GM18498 (cell line): ENCODE results near the gene MALT1.
"Not testable (repeated sequence)": the region's sequence is repeated elsewhere in the genome, so short reads cannot be mapped to it uniquely, and the experiment has no call there.

ENCODE experiments used
- ATAC-seq: cut with Tn5 transposase; IDR thresholded peaks from one replicate; pipeline ENCODE4 v1.9.1; 2021; ENCODE audit warnings: mild to moderate bottlenecking, moderate library complexity; ENCODE audit not compliant: unreplicated experiment

Gene MALT1

DNA sequence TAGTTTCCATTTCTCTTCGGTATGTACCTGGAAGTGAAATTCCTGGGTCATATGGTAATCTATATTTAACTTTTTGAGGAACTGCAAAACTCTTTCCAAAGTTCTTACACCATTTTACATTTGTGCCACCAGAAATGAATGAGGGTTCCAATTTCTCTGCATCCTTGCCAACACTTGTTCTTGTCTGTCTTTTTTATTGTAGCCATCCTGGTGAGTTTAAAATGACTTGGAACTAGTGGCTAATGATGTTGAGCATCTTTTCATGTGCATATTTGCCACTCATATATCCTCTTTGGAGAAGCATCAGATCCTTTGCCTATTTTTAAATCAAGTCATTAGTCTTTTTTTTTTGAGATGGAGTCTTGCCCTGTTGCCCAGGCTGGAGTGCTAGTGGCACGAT is 59.4 kb downstream of the MALT1 start:
- no peak for ATAC-seq

DNA sequence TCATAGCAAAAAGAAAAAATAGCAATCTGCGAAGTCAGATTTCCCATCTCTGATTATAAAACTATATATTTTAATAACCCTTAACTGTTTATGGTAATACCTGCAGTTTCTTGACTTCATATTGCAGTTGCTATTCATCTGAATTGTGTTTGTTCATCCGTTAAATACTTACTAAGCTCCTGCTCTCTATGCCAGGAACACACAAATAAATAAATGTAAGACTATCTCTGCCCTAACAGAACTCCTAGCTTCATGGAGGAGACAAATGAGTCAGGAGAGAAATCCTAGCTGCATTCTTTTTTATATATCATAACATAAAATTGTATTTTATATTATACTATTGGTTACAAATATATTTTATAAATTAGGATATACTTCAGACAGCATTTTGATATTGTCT is 61.2 kb downstream of the MALT1 start:
- ATAC-seq, result no peak

DNA sequence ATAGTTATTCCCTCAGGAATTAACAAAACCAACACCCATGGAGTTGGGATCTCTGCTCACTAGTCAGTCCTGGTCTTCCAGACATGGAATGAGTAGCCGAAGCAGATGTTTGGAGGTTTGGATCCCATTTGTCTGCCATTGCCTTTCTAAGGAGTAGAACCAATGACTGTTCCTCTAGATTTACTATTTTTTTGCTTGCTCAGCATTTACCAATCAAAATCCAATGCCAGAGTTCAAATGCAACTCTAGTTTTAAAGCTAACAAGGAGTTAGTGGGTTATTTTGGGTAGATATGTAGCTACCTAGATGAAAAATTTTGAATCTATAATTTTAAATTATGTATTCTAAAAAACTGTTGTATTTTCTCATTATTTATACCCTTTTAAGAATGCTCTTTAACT is 62.6 kb downstream of the MALT1 start:
- no peak for ATAC-seq

DNA sequence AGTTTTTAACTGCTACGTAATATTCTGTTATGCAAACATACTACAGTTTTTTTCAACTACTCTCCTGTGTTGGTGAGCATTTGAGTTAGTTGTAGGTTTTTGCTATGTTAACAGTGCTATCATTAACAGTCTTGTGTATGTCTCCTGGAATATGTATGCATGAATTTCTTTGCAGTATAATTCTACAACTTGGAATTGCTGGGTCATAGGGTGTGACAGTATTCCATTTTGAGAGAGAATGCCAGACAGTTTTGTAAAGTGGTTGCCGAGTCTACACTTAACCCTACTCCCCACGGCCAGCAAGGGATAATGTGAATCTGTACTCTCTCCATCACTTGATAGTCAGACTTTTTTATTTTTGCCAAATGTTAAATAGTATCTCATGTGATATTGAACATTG is 67.1 kb downstream of the MALT1 start:
- no peak for ATAC-seq

DNA sequence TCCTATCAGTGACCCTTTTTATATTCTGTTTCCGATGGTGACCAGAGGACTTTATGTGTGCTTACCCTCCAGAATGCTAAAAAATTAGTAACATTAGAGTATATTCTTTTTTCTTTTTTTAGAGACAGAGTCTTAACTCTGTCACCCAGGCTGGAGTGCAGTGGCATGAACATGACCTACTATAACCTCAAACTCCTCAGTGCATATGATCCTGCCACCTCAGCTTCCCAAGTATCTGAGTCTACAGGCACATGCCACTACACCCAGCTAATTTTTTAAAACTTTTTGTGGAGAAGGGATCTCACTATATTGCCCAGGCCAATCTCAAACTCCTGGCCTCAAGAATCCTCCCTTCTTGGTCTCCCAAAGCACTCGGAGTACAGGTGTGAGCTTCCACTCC is 74.6 kb downstream of the MALT1 start:
- no peak for ATAC-seq

DNA sequence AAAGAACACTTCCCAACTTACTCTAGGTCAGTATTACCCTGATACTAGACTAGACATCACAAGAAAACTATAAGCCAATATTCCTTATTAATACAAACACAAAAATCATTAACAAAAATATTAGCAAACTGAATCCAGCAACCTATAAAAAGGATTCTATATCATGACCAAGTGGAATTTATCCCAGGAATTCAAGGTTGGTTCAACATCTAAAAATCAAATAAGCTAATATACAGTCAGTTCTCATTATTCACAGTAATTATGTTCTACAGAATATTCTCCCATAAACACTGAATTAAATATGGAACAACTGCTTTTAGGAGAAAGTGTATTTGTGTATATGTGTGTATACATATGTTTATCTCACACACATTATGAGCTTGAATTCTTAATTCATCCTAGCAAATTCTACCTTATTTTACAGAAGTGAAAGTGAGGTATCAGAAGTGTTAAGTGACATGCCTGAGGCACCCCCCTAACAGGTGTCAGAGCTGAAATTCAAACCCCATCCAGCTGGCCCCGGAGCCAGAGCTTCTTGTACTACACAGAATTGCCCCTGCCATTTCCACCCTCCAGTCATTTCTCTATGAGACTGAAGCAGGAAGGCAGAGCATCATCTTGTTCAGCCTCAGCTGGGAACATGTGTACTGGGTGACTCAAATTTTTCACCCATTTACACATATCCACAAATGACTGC is 77.8 kb downstream of the MALT1 start:
- ATAC-seq, result no peak

DNA sequence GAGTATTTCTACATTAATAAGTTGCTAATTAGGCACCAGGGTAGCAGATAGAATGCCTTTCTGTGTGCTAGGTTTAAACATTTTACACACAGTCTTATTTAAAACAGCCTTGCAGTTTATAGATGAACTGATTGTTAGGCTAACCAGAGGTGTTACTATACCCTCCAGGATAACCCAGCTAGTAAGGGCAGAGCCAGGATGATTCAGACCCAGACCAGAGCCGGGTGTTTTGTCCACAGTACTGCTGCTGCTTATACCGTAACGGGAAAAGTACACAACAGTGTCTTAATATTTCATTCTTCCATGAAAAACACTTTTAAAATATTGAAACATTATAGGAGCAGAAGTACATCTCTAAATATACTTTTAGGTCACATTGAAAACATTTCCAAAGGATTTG is 82.7 kb downstream of the MALT1 start:
- no peak for ATAC-seq

DNA sequence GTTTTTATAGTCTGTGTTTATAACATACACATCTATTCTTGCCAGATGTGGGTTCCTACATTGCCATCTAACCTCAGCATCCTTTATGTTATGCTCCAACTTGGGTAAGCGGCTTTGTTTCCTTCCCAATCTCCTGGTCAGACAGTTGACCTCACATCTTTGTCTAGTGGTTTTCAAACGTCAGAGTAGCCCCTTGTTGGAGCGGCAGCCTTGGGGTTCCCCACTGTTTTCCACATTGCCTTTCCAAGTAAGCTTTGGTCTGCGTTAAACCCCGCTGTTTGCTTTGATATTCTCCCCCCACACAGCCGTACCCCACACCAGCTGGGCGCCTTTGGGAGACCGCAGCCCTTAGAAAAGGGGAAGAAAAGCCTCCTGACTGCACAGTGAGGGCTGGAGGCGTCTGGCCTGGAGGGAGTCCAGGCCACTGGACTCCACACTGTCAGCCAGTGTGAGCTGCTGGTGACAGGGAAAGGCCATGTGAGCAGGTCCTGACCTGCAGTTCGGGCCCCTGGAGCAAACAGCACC is 83.3 kb downstream of the MALT1 start:
- ATAC-seq, result no peak

DNA sequence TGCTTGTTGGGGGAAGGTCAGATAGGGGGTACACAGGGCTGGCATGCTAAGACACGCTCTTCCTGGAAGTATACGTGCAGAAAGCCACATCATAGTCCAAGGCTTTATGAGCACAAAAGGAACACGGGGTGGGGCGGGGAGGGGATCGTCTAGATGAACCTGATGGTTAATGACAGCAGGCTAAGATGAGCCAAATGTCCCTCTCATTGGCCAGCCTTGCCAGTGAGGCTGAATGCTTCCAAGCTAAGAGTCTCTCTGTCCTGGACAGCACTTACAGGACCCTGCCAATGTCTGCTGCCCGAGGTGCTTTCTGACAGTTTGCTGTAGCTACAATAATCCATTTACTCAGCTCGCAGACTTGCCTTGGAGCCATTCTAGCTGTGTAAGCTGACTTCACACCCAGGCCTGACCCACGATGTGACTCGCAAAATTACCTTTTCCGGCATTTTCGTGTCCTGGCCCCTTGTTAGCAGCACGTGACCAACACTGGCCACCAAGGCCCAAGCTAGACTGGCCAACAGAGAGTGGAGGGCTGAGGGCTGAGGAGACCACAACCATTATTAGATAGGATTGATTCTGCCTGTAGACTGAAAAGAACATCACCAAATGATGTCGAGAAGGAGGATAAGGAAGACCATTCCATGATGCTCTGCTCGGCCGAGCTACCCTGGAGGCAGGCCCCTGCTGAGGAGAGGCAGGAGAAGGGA is 84.2 kb downstream of the MALT1 start:
- ATAC-seq, result no peak

DNA sequence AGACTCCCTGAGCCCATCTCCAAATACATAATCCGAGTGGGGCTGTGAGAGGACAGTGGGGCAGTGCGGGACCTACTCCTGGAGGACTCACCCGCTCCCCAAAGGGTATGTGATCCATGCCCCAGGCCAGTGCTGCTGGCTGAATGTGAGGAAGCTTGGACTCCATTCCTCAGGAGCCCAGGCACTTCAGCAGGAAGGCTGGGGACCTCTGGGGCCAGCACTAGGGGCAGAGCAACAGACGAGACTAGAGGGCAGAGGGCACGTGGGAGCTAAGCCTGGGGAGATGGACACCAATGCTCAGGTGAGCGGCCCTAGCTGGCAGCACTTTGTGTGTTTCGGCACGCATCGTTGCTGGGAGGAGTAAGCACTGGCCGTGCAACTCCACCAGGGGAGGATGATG is 84.9 kb downstream of the MALT1 start:
- ATAC-seq, result no peak

DNA sequence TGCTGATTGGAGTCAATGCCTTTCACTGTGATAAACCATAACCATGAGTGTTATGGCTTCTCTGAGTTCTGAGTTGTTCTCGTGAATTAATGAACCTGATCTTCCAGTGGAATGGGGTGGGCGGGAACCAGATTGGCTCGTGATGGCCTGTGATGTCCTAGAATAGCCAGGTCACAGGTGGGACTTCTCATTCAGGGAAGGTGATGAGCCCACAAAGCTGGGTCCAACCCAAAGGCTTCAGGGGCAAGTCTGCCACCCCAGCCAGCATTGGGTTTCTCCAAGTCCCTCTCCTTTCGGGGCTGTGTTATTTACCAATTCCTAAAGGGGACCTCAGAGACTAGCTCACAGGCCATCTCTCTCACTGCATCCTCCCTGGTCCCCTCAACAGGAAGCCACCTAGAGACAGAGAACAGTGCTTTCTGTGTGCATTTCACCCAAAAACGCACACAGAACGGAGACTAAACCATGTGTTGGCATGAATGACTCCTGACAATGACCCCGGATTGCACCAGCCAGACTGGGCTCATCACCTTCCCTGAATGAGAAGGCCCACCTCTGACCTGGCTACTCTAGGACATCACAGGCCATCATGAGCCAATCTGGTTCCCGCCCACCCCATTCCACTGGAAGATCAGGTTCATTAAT is 85.5 kb downstream of the MALT1 start:
- no peak for ATAC-seq

DNA sequence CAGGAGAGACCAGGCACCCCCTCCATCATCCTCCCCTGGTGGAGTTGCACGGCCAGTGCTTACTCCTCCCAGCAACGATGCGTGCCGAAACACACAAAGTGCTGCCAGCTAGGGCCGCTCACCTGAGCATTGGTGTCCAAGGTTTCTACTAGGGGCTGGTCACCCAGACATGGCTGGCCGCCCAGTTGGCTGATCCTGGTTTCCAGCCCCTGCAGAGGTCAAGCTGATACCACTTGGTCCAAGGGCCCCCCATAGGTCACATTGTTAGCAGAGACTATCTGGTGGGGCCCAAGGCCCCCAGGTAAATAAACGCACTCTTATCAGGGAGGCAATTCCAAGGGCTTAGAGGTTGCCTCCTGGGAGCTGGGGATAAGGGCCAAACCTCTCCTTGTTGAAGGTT is 86.1 kb downstream of the MALT1 start:
- not testable (repeated sequence) for ATAC-seq

DNA sequence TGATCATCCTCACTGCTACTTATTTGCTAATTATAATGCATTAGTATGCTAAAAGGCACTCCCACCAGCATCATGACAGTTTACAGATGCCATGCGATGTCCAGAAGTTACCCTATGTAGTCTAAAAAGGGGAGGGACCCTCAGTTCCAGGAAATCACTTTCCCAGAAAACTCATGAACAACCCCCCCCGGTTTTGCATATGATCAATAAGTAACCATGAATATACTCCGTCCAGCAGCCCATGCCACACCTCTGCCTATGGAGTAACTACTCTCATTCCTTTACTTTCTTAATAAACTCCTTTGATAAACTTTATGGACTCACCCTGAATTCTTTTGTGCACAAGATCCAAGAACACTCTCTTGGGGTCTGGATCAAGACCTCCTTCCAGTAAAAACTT is 86.8 kb downstream of the MALT1 start:
- ATAC-seq, result no peak

DNA sequence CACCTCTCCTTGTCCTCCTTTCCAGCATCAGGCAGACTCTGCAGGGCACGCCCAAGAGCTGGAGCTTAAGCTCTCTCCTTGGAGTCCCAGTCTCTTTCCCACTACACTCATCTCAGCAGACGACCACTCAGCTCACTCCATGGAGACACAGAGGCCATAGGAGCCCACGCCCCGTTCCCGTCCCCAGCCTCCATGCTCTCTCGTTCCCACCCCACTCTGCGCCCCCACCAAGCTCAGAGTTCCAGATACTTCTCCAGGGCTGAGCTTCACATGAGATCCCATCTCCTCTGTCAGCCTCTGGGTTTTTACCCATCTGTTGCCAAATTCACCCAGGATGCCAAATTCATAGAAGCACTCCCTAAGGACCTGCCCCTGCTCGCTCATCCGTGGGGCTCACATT is 87.3 kb downstream of the MALT1 start:
- no peak for ATAC-seq

DNA sequence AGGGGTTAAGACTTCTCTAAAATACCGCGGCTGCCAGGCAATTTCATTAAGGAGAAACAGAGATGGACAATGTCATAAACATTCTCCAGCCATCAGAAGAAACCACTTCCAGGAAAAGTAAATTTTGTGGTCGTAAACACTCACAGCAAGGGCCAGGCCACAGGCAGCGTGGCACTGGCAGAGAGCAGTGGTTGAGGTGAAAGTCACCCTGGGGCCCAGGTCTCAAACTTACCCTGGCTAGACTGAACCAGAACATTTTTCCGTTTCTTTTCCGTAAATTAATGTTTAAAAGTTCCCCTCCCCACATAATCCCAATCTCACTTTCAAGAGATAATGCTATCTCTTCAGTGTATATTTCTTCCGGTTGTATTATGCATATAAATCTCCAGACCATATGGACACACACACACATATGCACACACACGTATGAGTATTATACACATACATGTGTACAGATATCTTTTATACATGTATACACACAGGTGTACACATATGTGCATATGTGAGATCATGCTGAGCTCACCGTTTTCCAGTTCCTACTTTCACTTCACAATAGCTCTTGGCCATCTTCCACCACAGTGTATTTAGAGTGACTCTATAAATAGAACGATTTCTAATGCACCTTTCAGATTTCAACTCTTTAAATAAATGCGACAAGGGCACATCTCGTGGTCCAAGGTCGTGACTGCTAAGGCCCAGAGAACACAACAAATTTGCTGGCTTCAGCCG is 90.1 kb downstream of the MALT1 start:
- peak; percentile 67 for ATAC-seq

DNA sequence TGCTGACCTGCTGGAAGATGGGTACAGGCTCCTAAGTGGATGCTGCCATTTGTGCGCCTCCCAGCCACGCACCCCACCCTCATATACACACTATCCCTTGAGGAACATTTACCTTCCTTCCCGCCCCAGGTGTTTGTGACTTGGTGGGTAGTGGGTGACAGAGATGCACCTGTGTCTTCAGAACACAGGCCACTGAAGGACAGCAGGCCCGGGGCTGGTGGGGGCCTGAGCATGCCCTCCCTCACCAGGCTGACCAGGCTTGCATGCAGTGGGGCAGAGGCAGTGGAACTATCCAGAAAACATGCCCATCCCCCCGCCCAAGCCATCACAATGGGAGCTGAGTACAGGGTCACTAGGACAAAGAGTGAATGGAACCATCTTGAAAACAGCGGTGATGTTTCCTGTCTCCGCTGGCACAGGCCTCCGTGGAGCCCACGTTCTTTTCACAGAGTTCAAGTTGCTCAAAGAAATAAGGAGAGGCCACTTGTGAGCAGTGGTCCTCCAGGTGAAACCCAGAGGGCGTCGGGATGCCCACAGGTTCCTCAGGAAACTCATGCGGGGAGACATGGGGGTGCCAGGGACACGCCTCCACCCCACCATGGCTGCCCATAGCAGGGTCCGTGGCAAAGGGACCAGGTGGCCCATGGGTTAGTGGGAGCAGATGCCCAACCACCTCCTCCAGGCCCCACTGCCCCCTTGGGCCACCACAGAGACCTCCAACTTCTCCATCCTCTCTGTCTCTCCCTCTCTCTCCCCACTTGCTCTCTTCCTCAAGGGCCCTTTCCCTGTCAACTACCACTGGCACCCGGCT is 90.9 kb downstream of the MALT1 start:
- ATAC-seq, result no peak

DNA sequence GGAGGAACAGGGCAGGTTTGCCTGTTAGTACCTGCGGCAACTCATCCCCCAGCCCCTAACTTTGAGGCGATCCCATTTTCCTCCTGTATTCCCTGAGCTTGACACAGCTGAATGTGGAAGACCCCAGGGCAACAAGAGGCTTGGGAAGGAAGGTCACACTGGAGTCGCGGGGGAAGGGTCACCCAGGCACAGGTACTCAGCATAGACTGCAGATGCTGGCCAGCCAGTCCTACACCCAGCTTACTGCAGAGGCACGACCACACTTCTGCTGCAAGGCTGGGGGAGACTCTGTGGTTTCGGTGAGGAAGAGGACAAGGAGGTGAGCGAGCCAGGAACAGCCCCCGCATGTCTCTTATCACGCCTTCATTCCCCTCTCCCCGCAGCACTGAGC is 91.5 kb downstream of the MALT1 start:
- ATAC-seq, result no peak

DNA sequence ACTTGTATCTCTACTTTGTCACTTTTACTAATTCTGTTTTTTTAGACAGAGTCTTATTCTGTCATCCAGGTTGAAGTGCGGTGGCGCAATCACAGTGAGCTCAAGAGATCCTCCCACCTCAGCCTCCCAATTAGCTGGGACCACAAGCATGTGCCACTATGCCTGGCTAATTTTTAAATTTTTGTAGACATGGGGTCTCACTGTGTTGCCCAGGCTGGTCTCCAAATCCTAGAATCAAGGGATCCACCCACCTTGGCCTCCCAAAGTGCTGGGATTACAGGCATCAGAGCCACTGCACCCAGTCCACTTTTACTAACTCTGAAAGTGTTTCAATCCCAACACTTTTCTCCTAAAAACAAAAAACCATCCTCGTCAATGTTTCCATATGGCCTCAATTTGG is 94.9 kb downstream of the MALT1 start:
- ATAC-seq, result no peak

DNA sequence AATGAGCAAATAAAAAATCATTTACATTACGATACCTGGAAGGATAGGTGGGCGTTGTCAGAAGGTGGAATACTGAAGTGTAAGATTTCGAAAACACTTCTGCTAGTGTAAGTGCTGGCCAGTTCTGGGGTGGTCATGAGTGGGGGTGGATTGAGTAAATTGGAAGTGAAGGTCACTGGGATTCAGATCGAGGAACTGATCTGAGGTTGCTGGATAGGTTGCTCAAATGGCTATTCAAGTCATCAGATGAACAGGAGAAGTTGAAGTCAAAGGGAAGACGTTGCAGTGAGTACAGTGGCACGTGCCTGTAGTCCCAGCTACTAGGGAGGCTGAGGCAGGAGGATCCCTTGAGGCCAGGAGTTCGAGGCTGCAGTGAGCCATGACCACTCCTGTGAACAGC is 95.7 kb downstream of the MALT1 start:
- ATAC-seq, result no peak

DNA sequence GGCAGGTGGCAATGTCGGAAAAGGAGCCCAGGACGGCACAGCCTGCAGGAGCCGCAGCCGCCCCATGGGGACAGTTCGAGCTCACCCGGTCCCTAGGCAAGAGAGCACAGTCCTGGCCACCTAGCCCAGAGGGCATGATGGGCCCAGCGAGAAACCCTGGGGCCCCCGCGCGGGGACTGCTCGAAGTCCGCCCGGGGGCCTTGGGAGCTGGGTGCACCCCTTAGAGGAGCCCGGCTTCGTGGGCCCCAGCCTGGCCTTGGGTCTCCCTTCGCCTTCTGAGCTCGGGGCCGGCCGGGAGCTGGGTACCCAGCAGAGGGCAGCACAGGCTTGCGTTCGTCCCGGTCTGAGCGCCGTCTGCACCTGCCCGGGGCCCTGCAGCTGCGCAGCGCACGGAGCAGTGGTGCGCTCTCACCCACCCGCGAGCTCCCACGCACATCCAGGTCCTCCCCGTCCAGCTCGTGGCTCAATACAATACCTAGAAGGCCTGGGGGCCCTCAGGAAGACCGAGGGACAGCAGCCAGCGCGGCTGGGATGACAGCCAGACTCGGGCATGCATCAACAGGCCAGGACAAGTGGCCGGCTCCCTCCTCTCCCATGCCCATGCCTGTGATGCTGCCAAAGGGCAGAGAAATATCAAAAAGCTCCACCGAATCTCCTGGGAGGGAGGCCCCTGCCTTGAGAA is 97.2 kb downstream of the MALT1 start:
- peak; percentile 86 for ATAC-seq
